Adrenal gland (tissue), 12 donors: ENCODE results near the gene EPHA6. TPM values are rescaled to one million over a fixed set of nuclear protein-coding genes. Genes with fewer than 3 reads are reported as not detected.

Experiments used
- DNase-seq, 7 donors: peaks; one replicate each; pipeline ENCODE4 v3.0.0-alpha.2; 2019 to 2020
- H3K27ac ChIP-seq, 5 donors: fragments of 200-600 bp; sonication (generic) in 4 of 5; 1 replicate in 3 of 5; 2 replicates in 2 of 5; pipeline versions ENCODE4 v1.5.1 to v1.8.0; 2016 to 2020; ENCODE audit warnings: mild to moderate bottlenecking in 1 of 5
- H3K27me3 ChIP-seq: fragments of 200-600 bp; 2 replicates; pipeline ENCODE4 v1.8.0; 2021
- H3K36me3 ChIP-seq, 2 donors: fragments of 200-600 bp; replicated peaks in 1 of 2; 1 replicate in 1 of 2; 2 replicates in 1 of 2; pipeline versions ENCODE4 v1.5.1 to v1.8.0; 2018 to 2022
- H3K4me1 ChIP-seq, 2 donors: fragments of 200-600 bp; replicated peaks in 1 of 2; 1 replicate in 1 of 2; 2 replicates in 1 of 2; pipeline versions ENCODE4 v1.5.1 to v1.8.0; 2018 to 2021
- H3K4me3 ChIP-seq, 4 donors: fragments of 200-600 bp; sonication (generic) in 3 of 4; one replicate each; pipeline ENCODE4 v1.5.1; 2016 to 2018
- H3K9me3 ChIP-seq, 3 donors: fragments of 200-600 bp; sonication (generic) in 1 of 3; replicated peaks in 1 of 3; 1 replicate in 2 of 3; 2 replicates in 1 of 3; pipeline versions ENCODE4 v1.5.1 to v1.8.0; 2016 to 2021
- CTCF ChIP-seq, 6 experiments: fragments of 450-650 bp in 4 of 6; fragments of 200-600 bp in 2 of 6; sonication (generic) in 1 of 6; IDR thresholded peaks; 1 replicate in 5 of 6; 2 replicates in 1 of 6; pipeline versions ENCODE4 v1.5.1 to v1.8.0; 2016 to 2021; ENCODE audit warnings: antibody characterized with exemption in 6 of 6, mild to moderate bottlenecking in 2 of 6, moderate library complexity in 1 of 6
- POLR2A ChIP-seq, 2 donors: fragments of 450-650 bp; IDR thresholded peaks; one replicate each; pipeline ENCODE4 v1.6.1; 2017; ENCODE audit warnings: antibody characterized with exemption in 2 of 2, mild to moderate bottlenecking in 2 of 2, moderate library complexity in 1 of 2
- WGBS, 4 donors: extraction: QIAGEN DNeasy Blood & Tissue Kit in 2 of 4; methylation state at CpG; one replicate each; pipeline versions ENCODE4 v1.1.5 to v1.1.7; 2013 to 2017; 5-methylcytosine and 5-hydroxymethylcytosine counted together
- intact Hi-C, 2 donors: fragments of 100-400 bp; cut with DNase I; formaldehyde crosslinking; loops; one replicate each; pipeline versions ENCODE4 v1.14.1 to v1.15.0; 2022 to 2023
- polyA plus RNA-seq, 3 donors: library from polyadenylated mRNA; stranded (reverse); fragments of 200-250 nt in 2 of 3; fragments of 350-450 nt in 1 of 3; fragmentation: Illumina TruSeq in 1 of 3; extraction: RNeasy Lipid Tissue Mini Kit (QIAGEN cat#74804) in 1 of 3; gene quantifications; one replicate each; pipeline ENCODE4 v1.2.3, GENCODE V29; 2013 to 2014
- total RNA-seq, 9 donors: library from RNA; depleted of rRNA in 4 of 9; stranded (reverse); fragments of >200 nt in 4 of 9; fragments of 120-200 nt in 1 of 9; fragmentation: NEBNext Ultra II Directional in 1 of 9; extraction: Animal tissue kit (Norgen Biotek cat#: 25700) in 1 of 9; gene quantifications; one replicate each; pipeline versions ENCODE4 v1.1.0 to v1.2.4, GENCODE V29; 2013 to 2023
- donor health status: healthy with polysubstance abuse.
- donor health status: Bipolar disorder and iron deficiency.
- donor health status: DM: yes; HTN: yes; CAD: no.
- donor health status: DM: no; HTN: no; CAD: no.
- donor health status: DM: no; HTN: no; CAD: no.
- donor health status: DM: yes; HTN: yes; CAD: no.

EPHA6 gene
- total and polyA plus RNA-seq, 12 donors: 0.07 to 2.1 (median 0.07) TPM; not detected in 9

GRCh38 chr3:97576221-97576620, 761.8 kb downstream of the EPHA6 start:
- WGBS, 4 donors: 42 to 73% (median 56%) methylated on average over 2 of the region's 2 CpGs
- TF ChIP-seq POLR2A (IDR thresholded peaks at IDR 0.05) (no peak), CTCF (IDR thresholded peaks at IDR 0.05) (no peak)

GRCh38 chr3:97579365-97579764, 765.0 kb downstream of the EPHA6 start:
- 70 to 83% (median 72%) methylated on average over 3 of the region's 3 CpGs for WGBS, 4 donors
- Histone ChIP-seq H3K36me3 (no peaks in the 10 kb centered on the region), H3K4me1 (no peaks in the 10 kb centered on the region), H3K27me3 (no peaks in the 10 kb centered on the region), H3K9me3 (no peaks in the 10 kb centered on the region), H3K27ac (no peak overlapping the region), H3K4me3 (no peak overlapping the region)
- intact Hi-C loops: no loop called here
- no peak for DNase-seq
- TF ChIP-seq CTCF (IDR thresholded peaks at IDR 0.05) (no peak), POLR2A (IDR thresholded peaks at IDR 0.05) (no peak)

More at GRCh38 chr3:97576221-97576620, 761.8 kb downstream of the EPHA6 start:
- no peaks in the 10 kb centered on the region for H3K4me1 ChIP-seq
- DNase-seq: no peak
- H3K27me3 ChIP-seq: no peaks in the 10 kb centered on the region
- no peaks in the 10 kb centered on the region for H3K9me3 ChIP-seq
- no peak overlapping the region for H3K27ac ChIP-seq
- H3K4me3 ChIP-seq: no peak overlapping the region
- intact Hi-C loops: no loop called here
- H3K36me3 ChIP-seq: no peaks in the 10 kb centered on the region

GRCh38 chr3:97610626-97611025, 796.2 kb downstream of the EPHA6 start:
- H3K27ac ChIP-seq: no peak overlapping the region
- DNase-seq: no peak
- H3K9me3 ChIP-seq: no peaks in the 10 kb centered on the region
- WGBS, 4 donors: 61 to 73% (median 66%) methylated on average over 2 of the region's 2 CpGs
- no peaks in the 10 kb centered on the region for H3K4me1 ChIP-seq
- no peaks in the 10 kb centered on the region for H3K27me3 ChIP-seq
- intact Hi-C loops: no loop called here
- TF ChIP-seq CTCF (IDR thresholded peaks at IDR 0.05): no peak
- no peak for TF ChIP-seq POLR2A (IDR thresholded peaks at IDR 0.05)
- no peak overlapping the region for H3K4me3 ChIP-seq
- H3K36me3 ChIP-seq: no peaks in the 10 kb centered on the region

GRCh38 chr3:97612632-97613031, 798.2 kb downstream of the EPHA6 start:
- Histone ChIP-seq H3K4me3 (no peak overlapping the region), H3K4me1 (no peaks in the 10 kb centered on the region), H3K27me3 (no peaks in the 10 kb centered on the region), H3K9me3 (no peaks in the 10 kb centered on the region), H3K36me3 (no peaks in the 10 kb centered on the region), H3K27ac (no peak overlapping the region)
- DNase-seq: no peak
- no peak for TF ChIP-seq POLR2A (IDR thresholded peaks at IDR 0.05)
- TF ChIP-seq CTCF (IDR thresholded peaks at IDR 0.05): no peak
- intact Hi-C loops: no loop called here
- 78 to 83% (median 80%) methylated on average over 1 of the region's 1 CpG for WGBS, 4 donors
